ENCODE measurements around the gene MRE11.
"Not testable (repeated sequence)": the region's sequence is repeated elsewhere in the genome, so short reads cannot be mapped to it uniquely, and the experiment has no call there.

The MRE11 gene

DNA sequence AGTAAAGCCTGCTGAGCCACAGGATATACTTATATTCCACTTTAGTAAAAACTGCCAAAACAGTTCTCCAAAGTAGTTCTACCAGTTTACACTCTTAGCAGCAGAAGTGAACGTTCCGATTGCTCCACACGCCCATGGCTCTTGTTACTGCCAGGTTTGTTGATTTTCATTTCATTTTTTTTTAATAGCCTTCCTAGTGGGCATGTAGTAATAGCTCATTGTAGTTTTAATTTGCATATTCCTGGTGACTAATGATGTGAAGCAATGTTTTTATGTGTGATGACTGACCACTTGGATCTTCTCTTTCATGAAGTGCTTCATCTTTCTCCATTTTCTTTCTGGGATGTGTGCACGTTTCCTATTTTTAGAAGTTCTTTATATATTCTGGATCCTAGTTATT is 13.8 kb upstream of the MRE11 start:
- TF ChIP-seq, protein P1, sequence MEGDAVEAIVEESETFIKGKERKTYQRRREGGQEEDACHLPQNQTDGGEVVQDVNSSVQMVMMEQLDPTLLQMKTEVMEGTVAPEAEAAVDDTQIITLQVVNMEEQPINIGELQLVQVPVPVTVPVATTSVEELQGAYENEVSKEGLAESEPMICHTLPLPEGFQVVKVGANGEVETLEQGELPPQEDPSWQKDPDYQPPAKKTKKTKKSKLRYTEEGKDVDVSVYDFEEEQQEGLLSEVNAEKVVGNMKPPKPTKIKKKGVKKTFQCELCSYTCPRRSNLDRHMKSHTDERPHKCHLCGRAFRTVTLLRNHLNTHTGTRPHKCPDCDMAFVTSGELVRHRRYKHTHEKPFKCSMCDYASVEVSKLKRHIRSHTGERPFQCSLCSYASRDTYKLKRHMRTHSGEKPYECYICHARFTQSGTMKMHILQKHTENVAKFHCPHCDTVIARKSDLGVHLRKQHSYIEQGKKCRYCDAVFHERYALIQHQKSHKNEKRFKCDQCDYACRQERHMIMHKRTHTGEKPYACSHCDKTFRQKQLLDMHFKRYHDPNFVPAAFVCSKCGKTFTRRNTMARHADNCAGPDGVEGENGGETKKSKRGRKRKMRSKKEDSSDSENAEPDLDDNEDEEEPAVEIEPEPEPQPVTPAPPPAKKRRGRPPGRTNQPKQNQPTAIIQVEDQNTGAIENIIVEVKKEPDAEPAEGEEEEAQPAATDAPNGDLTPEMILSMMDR (conservative IDR thresholded peaks at IDR 0.05; ENCODE audit: low read depth, low read length) = no peak
- DNase-seq (ENCODE audit: low read depth) = no peak

GRCh38 chr11:94506513-94506912 is 12.9 kb upstream of the MRE11 start:
- DNase-seq (ENCODE audit: low read depth); H3K4me3 ChIP-seq (ENCODE audit: low read depth, low read length): not testable (repeated sequence)

More for the DNA sequence above, 13.8 kb upstream of the MRE11 start:
- H3K4me3 ChIP-seq (ENCODE audit: low read depth, low read length) = no peak overlapping the region

DNA sequence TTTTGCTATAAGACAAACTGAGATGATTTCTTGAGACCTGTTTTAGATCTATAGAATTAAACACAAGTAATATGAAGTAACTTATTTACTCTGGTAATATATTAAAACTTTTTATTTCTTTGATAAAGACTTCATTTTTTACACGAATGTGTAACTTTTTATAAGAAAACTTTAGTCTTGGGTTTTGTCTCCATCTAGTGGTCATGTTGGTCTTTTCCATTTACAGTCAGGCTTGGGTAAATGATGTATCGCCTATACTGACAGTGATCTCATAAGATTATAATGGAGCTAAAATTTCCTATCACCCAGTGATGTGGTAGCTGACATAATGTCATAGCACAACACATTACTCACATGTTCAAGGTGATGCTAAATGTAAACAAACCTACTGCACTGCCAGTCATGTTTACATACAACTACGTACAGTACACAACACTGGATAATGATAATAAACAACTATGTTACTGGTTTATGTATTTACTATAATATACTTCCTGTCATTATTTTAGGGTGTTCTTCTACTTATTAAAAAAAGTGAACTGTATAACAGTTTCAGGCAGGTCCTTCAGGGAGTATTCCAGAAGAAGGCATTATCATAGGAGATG is 11.1 kb upstream of the MRE11 start:
- DNase-seq (ENCODE audit: low read depth) = peak; percentile 80
- TF ChIP-seq, protein P1 (conservative IDR thresholded peaks at IDR 0.05; ENCODE audit: low read depth, low read length) = peak; percentile 60
- H3K4me3 ChIP-seq (ENCODE audit: low read depth, low read length) = no peak overlapping the region

- DNase-seq (ENCODE audit: low read depth) = no peak
- TF ChIP-seq, protein P1 (conservative IDR thresholded peaks at IDR 0.05; ENCODE audit: low read depth, low read length) = no peak
- H3K4me3 ChIP-seq (ENCODE audit: low read depth, low read length) = no peak overlapping the region
Observed at GRCh38 chr11:94501522-94501921, 7.9 kb upstream of the MRE11 start.

DNA sequence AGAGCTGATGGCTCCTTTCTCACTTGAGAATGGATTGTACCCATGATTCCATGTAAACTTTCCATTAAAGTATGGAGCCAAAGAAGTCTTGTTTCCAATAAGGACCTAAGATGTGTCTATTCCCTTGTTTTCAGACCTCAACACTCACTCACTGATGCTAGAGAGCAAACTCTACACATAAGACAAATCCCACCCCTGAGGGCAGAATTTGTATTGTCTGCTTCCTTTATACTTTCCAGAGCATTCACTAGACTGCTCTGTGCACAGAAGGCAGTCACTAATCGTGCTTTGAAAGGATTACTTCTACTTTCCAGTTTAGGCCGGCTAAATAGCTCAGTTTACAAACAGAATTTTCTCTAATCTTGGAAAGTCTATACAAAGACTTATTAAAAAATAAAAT is 6.5 kb upstream of the MRE11 start:
- no peak overlapping the region for H3K4me3 ChIP-seq (ENCODE audit: low read depth, low read length)
- DNase-seq (ENCODE audit: low read depth) = no peak
- TF ChIP-seq, protein P1 (conservative IDR thresholded peaks at IDR 0.05; ENCODE audit: low read depth, low read length) = no peak

GRCh38 chr11:94494126-94494680 is 559 bp upstream of the MRE11 start:
- TF ChIP-seq, protein P1 (conservative IDR thresholded peaks at IDR 0.05; ENCODE audit: low read depth, low read length) = no peak
- DNase-seq (ENCODE audit: low read depth) = no peak
- H3K4me3 ChIP-seq (ENCODE audit: low read depth, low read length) = peak overlapping the region; percentile 92

GRCh38 chr11:94486068-94486467 is 7.6 kb downstream of the MRE11 start:
- DNase-seq (ENCODE audit: low read depth) = no peak
- H3K4me3 ChIP-seq (ENCODE audit: low read depth, low read length) = no peak overlapping the region
- TF ChIP-seq, protein P1 (conservative IDR thresholded peaks at IDR 0.05; ENCODE audit: low read depth, low read length) = no peak

All from choroid plexus epithelial cell (primary cell).